ENCODE measurements around the gene STRADB. TPM values are rescaled to one million over a fixed set of nuclear protein-coding genes. Genes with fewer than 3 reads are reported as not detected.

The STRADB gene
- total and polyA plus RNA-seq, 2 of the 4 experiments (the other 2 are of a cell fraction): 14.9 to 31.5 TPM

DNA sequence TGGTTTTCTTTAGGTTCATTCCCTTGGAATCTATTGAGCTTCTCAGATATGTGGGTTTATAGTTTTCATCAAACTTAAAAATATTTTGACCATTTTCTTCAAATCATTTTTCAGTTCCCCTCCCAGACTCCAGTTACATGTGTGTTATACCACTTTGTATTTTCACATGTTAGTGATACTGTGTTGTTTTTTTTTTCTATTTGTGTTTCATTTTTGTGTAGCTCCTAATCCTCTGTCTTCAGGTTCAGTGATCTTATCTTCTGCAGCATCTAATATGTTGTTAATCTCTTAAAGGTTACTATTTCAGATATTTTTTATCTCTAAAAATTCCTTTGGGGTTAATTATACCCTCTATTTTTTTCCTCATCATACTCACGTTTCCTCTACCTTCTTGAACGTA is 51.2 kb downstream of the STRADB start:
- no peak overlapping the region for H3K56ac ChIP-seq (ENCODE audit: extremely low read depth, insufficient read depth, low read length)
- no peak overlapping the region for H3K23ac ChIP-seq (ENCODE audit: low read depth, low read length)
- ChIA-PET POLR2A (ENCODE audit: unreplicated experiment) (no interaction called here), CTCF (interaction anchor here (0.7 kb wide), 1 partner anchor 10 kb away, joined by 8 read pairs; no protein-coding TSS in a partner anchor)
- H2BK120ac ChIP-seq (ENCODE audit: low read depth, low read length): no peak overlapping the region
- no peak overlapping the region for H3K14ac ChIP-seq (replicated peaks; ENCODE audit: low read depth, low read length)
- WGBS, 2 experiments (ENCODE audit: extremely low coverage in 2 of 2, insufficient read length in 1 of 2): 100% methylated on average over 2 of the region's 2 CpGs; no CpG with 5 or more reads in 1 of the 2 experiments
- H4K8ac ChIP-seq (ENCODE audit: low read depth in 2 of 2, low read length in 2 of 2): no peak overlapping the region
- H3K4me3 ChIP-seq (ENCODE audit: insufficient read depth, low read depth, low read length): no peak overlapping the region
- no peak overlapping the region for H3K27ac ChIP-seq (ENCODE audit: insufficient read depth, low read length)
- no peak for ATAC-seq (ENCODE audit: low read depth)
- H3K4ac ChIP-seq (ENCODE audit: low read depth, low read length): no peak overlapping the region
- no peaks in the 10 kb centered on the region for H3K27me3 ChIP-seq (ENCODE audit: control insufficient read depth, insufficient read depth, low read length)
- H3K18ac ChIP-seq (ENCODE audit: low read depth, low read length): no peak overlapping the region
- no peaks in the 10 kb centered on the region for H3K79me1 ChIP-seq (ENCODE audit: low read depth in 1 of 2, low read length in 2 of 2)
- no peak overlapping the region for H2BK20ac ChIP-seq (ENCODE audit: low read depth, low read length)
- dilution Hi-C loops (cut with HindIII; ENCODE audit: low sequenced_read_pairs, unreplicated experiment): no loop called here
- TF ChIP-seq RAD21 (IDR thresholded peaks at IDR 0.05; ENCODE audit: low read length): no peak
- TF ChIP-seq RFX5 (IDR thresholded peaks at IDR 0.05; ENCODE audit: low read depth, low read length): no peak
- no peak for TF ChIP-seq NFE2L2 (IDR thresholded peaks at IDR 0.05; ENCODE audit: low read depth, low read length)
- TF ChIP-seq CHD1 (IDR thresholded peaks at IDR 0.05; ENCODE audit: low read depth, low read length): no peak
- TF ChIP-seq MAZ (IDR thresholded peaks at IDR 0.05; ENCODE audit: borderline replicate concordance, low read depth, low read length): no peak
- no peak for TF ChIP-seq FOS (IDR thresholded peaks at IDR 0.05; ENCODE audit: low read depth, low read length)
- TF ChIP-seq, protein P1, sequence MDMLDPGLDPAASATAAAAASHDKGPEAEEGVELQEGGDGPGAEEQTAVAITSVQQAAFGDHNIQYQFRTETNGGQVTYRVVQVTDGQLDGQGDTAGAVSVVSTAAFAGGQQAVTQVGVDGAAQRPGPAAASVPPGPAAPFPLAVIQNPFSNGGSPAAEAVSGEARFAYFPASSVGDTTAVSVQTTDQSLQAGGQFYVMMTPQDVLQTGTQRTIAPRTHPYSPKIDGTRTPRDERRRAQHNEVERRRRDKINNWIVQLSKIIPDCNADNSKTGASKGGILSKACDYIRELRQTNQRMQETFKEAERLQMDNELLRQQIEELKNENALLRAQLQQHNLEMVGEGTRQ (IDR thresholded peaks at IDR 0.05; ENCODE audit: low read depth, low read length): no peak
- no peak for TF ChIP-seq MAFK (IDR thresholded peaks at IDR 0.05; ENCODE audit: low read depth, low read length)
- TF ChIP-seq BHLHE40 (IDR thresholded peaks at IDR 0.05; ENCODE audit: low read depth, low read length): no peak
- no peak for TF ChIP-seq MXI1 (IDR thresholded peaks at IDR 0.05; ENCODE audit: borderline replicate concordance, low read depth, low read length)
- TF ChIP-seq POLR2A (IDR thresholded peaks at IDR 0.05; ENCODE audit: low read depth, low read length): no peak
- no peak for TF ChIP-seq SMC3 (IDR thresholded peaks at IDR 0.05; ENCODE audit: low read depth, low read length)
- no peak for TF ChIP-seq CEBPB (IDR thresholded peaks at IDR 0.05; ENCODE audit: low read depth, low read length)
- TF ChIP-seq, protein P2, sequence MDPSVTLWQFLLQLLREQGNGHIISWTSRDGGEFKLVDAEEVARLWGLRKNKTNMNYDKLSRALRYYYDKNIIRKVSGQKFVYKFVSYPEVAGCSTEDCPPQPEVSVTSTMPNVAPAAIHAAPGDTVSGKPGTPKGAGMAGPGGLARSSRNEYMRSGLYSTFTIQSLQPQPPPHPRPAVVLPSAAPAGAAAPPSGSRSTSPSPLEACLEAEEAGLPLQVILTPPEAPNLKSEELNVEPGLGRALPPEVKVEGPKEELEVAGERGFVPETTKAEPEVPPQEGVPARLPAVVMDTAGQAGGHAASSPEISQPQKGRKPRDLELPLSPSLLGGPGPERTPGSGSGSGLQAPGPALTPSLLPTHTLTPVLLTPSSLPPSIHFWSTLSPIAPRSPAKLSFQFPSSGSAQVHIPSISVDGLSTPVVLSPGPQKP (IDR thresholded peaks at IDR 0.05; ENCODE audit: borderline replicate concordance, low read depth, low read length): no peak
- no peak overlapping the region for H4K5ac ChIP-seq (ENCODE audit: low read depth, low read length)
- no TSS peak for BruUV-seq (replicated peaks)
- H3K9ac ChIP-seq (ENCODE audit: low read depth, low read length): no peak overlapping the region
- no peaks in the 10 kb centered on the region for H3K9me1 ChIP-seq (ENCODE audit: insufficient read depth, low read length)
- DNase-seq: no peak
- in situ Hi-C loops (cut with MboI; ENCODE audit: low sequenced_read_pairs): no loop called here
- no peak overlapping the region for H2AFZ ChIP-seq (replicated peaks; ENCODE audit: low read length, poor library complexity)
- no peak overlapping the region for H2BK15ac ChIP-seq (ENCODE audit: low read depth, low read length)
- H3K9me3 ChIP-seq (ENCODE audit: control insufficient read depth, insufficient read depth, low read length): peaks cover 7% of the 10 kb centered on the region
- H2BK5ac ChIP-seq (ENCODE audit: low read depth, low read length, poor library complexity, severe bottlenecking): no peak overlapping the region
- H4K91ac ChIP-seq (ENCODE audit: insufficient read depth, low read depth, low read length): no peak overlapping the region
- H2AK9ac ChIP-seq (replicated peaks; ENCODE audit: low read depth, low read length, poor library complexity): no peak overlapping the region
- no peaks in the 10 kb centered on the region for H3K4me1 ChIP-seq (ENCODE audit: control insufficient read depth, insufficient read depth, low read length)
- H2AK5ac ChIP-seq (ENCODE audit: low read depth, low read length): no peak overlapping the region
- H3K36me3 ChIP-seq (ENCODE audit: control insufficient read depth, insufficient read depth, low read length): no peaks in the 10 kb centered on the region
- intact Hi-C loops (cut with micrococcal nuclease): no loop called here
- H3K4me2 ChIP-seq (ENCODE audit: low read depth, low read length): no peak overlapping the region
- no peaks in the 10 kb centered on the region for H4K20me1 ChIP-seq (ENCODE audit: insufficient read depth, low read length)
